SK-N-MC (cell line): ENCODE measurements around the gene MAML2.

ENCODE experiments used
- EZH2 ChIP-seq: fragments of 200-600 bp; sonication (generic); IDR thresholded peaks from one replicate; pipeline ENCODE4 v1.6.1; 2017; ENCODE audit warnings: antibody characterized with exemption
- POLR2AphosphoS5 ChIP-seq: IDR thresholded peaks from 2 replicates; pipeline ENCODE4 v1.6.1; 2012; ENCODE audit warnings: mild to moderate bottlenecking, low read depth, low read length, borderline replicate concordance

DNA sequence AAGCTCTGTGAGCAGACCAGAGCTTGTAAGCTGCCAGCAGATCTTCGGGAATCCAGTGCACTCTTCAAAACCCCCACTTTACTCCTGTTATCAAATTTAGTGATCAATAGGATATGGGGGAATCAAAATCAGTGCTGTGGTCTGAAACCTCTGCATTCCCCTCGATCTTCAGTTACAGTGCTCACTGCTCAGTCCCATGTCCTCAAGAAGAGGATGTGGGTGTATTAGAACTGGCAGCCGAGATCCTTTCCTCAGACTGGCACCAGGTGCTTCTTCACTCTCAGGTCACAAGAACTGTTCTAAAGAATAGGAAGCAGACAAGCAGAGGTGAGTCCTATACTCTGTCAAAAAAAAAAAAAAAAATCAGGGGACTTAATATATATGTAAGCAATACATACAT, 15.3 kb upstream of the MAML2 start:
- TF ChIP-seq POLR2AphosphoS5 (no peak), EZH2 (no peak)
